K562 (cell line): ENCODE measurements around the gene TOMM40L. TPM values are rescaled to one million over a fixed set of nuclear protein-coding genes. Genes with fewer than 3 reads are reported as not detected.

Experiments used
- ATAC-seq: fragments of 200-7000 bp; cut with Tn5 transposase; 3 replicates; pipeline ENCODE4 v1.9.1; 2020; ENCODE audit warnings: moderate library complexity
- BruUV-seq: library from RNA; stranded (reverse); fragments of 400-500 nt; replicated peaks from 2 replicates; lab custom pipeline; 2021; lab: Mats Ljungman, UMichigan
- CTCF ChIA-PET: fragments of 300-600 bp; formaldehyde crosslinking; extraction: SDS; loops from one replicate; lab custom pipeline; 2021; ENCODE audit warnings: low intra/inter-chr PET ratio; lab: Yijun Ruan, JAX
- POLR2A ChIA-PET: fragments of 300-600, 350-650 bp; sonication (Branson Sonifier 250); formaldehyde crosslinking; extraction: SDS; loops from one replicate; lab custom pipeline; 2021; ENCODE audit warnings: antibody characterized with exemption, inconsistent platforms; lab: Yijun Ruan, JAX
- DNase-seq, 4 experiments: peaks; one replicate each; pipeline versions ENCODE4 v3.0.0 to v3.0.0-alpha.2; 2011 to 2018; ENCODE audit warnings: low spot score in 3 of 4, mixed read lengths in 3 of 4; ENCODE audit errors: extremely low read depth in 1 of 4
- FAIRE-seq: peaks from 2 replicates; lab custom pipeline; 2011; peaks lifted over from hg19 to GRCh38; lab: Jason Lieb, UNC
- H2AFZ ChIP-seq: 2 replicates; pipeline ENCODE4 v1.6.0; 2011; ENCODE audit warnings: low read depth, low read length, control low read depth, inconsistent platforms
- H3K27ac ChIP-seq: fragments of 200-600 bp; 3 replicates; pipeline ENCODE4 v1.8.0; 2011; ENCODE audit warnings: low read depth, mild to moderate bottlenecking, control low read depth, inconsistent platforms, low read length, moderate library complexity, mixed read lengths; ENCODE audit errors: extremely low read depth
- H3K27me3 ChIP-seq, 2 experiments: fragments of 300-600 bp in 1 of 2; 2 replicates in 1 of 2; 3 replicates in 1 of 2; pipeline versions ENCODE4 v1.6.0 to v1.8.0; 2011; ENCODE audit warnings: inconsistent platforms in 2 of 2, low read length in 2 of 2, mild to moderate bottlenecking in 1 of 2, mixed read lengths in 1 of 2, moderate library complexity in 1 of 2; ENCODE audit not compliant: control insufficient read depth in 2 of 2, insufficient read depth in 2 of 2
- H3K36me3 ChIP-seq: fragments of 300-600 bp; 3 replicates; pipeline ENCODE4 v1.8.0; 2011; ENCODE audit warnings: mild to moderate bottlenecking, low read length, inconsistent platforms; ENCODE audit not compliant: control insufficient read depth, insufficient read depth
- H3K4me1 ChIP-seq, 2 experiments: fragments of 200-600 bp in 1 of 2; replicated peaks in 1 of 2; 2 replicates in 1 of 2; 3 replicates in 1 of 2; pipeline versions ENCODE4 v1.5.1 to v1.8.0; 2011; ENCODE audit warnings: inconsistent platforms in 2 of 2, low read length in 2 of 2, mild to moderate bottlenecking in 1 of 2, mixed read lengths in 1 of 2, moderate library complexity in 1 of 2; ENCODE audit not compliant: control insufficient read depth in 2 of 2, insufficient read depth in 2 of 2
- H3K4me2 ChIP-seq: 2 replicates; pipeline ENCODE4 v1.6.1; 2011; ENCODE audit warnings: low read length, control low read depth, inconsistent platforms, mixed read lengths; ENCODE audit not compliant: insufficient read depth
- H3K4me3 ChIP-seq: fragments of 200-600 bp; sonication (generic), shearing (Covaris generic); 2 replicates; pipeline ENCODE4 v1.5.1; 2016; ENCODE audit warnings: control low read depth, inconsistent platforms
- H3K79me2 ChIP-seq: fragments of 200-600 bp; 3 replicates; pipeline ENCODE4 v1.8.0; 2011; ENCODE audit warnings: low read length, inconsistent platforms; ENCODE audit not compliant: control insufficient read depth, insufficient read depth
- H3K9ac ChIP-seq, 2 experiments: 2 replicates each; pipeline versions ENCODE4 v1.6.0 to v1.6.1; 2011; ENCODE audit warnings: low read depth in 2 of 2, low read length in 2 of 2, control low read depth in 1 of 2, inconsistent platforms in 1 of 2, mild to moderate bottlenecking in 1 of 2, mixed read lengths in 1 of 2; ENCODE audit not compliant: insufficient read depth in 1 of 2
- H3K9me1 ChIP-seq: one replicate; pipeline ENCODE4 v1.6.0; 2011; ENCODE audit warnings: inconsistent platforms, mild to moderate bottlenecking, low read length, moderate library complexity; ENCODE audit not compliant: control insufficient read depth, insufficient read depth
- H3K9me3 ChIP-seq: replicated peaks from 2 replicates; pipeline ENCODE4 v1.5.1; 2011; ENCODE audit warnings: low read depth, low read length, inconsistent platforms; ENCODE audit not compliant: control insufficient read depth, insufficient read depth
- H4K20me1 ChIP-seq: replicated peaks from 2 replicates; pipeline ENCODE4 v1.6.1; 2011; ENCODE audit warnings: low read length, inconsistent platforms, mixed read lengths; ENCODE audit not compliant: control insufficient read depth, insufficient read depth
- FOXJ3 ChIP-seq: sonication (generic); formaldehyde crosslinking; IDR thresholded peaks from 2 replicates; pipeline ENCODE4 v1.4.0; 2020; ENCODE audit warnings: mild to moderate bottlenecking, missing genetic modification reagents
- HDAC3 ChIP-seq: fragments of 450-650 bp; IDR thresholded peaks from 2 replicates; pipeline ENCODE4 v1.6.1; 2018; ENCODE audit warnings: borderline replicate concordance, mild to moderate bottlenecking, moderate library complexity; ENCODE audit not compliant: partially characterized antibody
- POLR2G ChIP-seq: fragments of 200-400 bp; formaldehyde crosslinking; IDR thresholded peaks from 2 replicates; pipeline ENCODE4 v1.6.1; 2017; ENCODE audit warnings: low read depth, mild to moderate bottlenecking, antibody characterized with exemption, low read length, moderate library complexity
- ZNF165 ChIP-seq: fragments of 250-450 bp; sonication (Bioruptor Pico); IDR thresholded peaks from 2 replicates; pipeline ENCODE4 v1.4.0; 2020; ENCODE audit warnings: borderline replicate concordance
- WGBS: fragments of 100-300 bp; shearing (Covaris generic); methylation state at CpG from one replicate; pipeline ENCODE4 v1.1.6; 2016; ENCODE audit warnings: low coverage, mixed read lengths; ENCODE audit not compliant: insufficient coverage; ENCODE audit errors: missing lambda C conversion rate; 5-methylcytosine and 5-hydroxymethylcytosine counted together
- in situ Hi-C: fragments of 300-500 bp; cut with MboI; formaldehyde crosslinking; loops from 4 replicates; pipeline ENCODE4 v1.15.0; 2018; ENCODE audit warnings: inconsistent platforms, mixed read lengths
- intact Hi-C: fragments of 100-400 bp; cut with micrococcal nuclease; formaldehyde crosslinking; loops from 2 replicates; pipeline ENCODE4 v1.14.2; 2022
- polyA plus RNA-seq, 8 experiments: library from polyadenylated mRNA; depleted of rRNA in 4 of 8; stranded (reverse) in 5 of 8; unstranded in 3 of 8; fragments of >200 nt; fragmentation: Nextera tagmentation in 2 of 8; fragmentation: Illumina TruSeq in 1 of 8; extraction: Ambion mirVana in 2 of 8; extraction: Trizol in 1 of 8; gene quantifications; 2 replicates each; pipeline versions ENCODE4 v1.2.1 to v1.2.3, GENCODE V29; 2011 to 2014; ENCODE audit warnings: inconsistent platforms in 1 of 8, missing spikeins in 1 of 8
- total RNA-seq, 7 experiments: library from RNA; depleted of rRNA in 6 of 7; stranded (reverse); fragments of >200 nt in 6 of 7; fragmentation: Illumina TruSeq in 2 of 7; extraction: Trizol in 2 of 7; gene quantifications; 2 replicates each; pipeline versions ENCODE4 v1.2.1 to v1.2.3, GENCODE V29; 2011 to 2021; ENCODE audit warnings: low replicate concordance in 1 of 7

The TOMM40L gene
- total and polyA plus RNA-seq, 9 of the 15 experiments (the other 6 are each of a cell fraction or from before 2014, with no cell fraction given): 9.6 to 33.6 (median 25.2) TPM

DNA sequence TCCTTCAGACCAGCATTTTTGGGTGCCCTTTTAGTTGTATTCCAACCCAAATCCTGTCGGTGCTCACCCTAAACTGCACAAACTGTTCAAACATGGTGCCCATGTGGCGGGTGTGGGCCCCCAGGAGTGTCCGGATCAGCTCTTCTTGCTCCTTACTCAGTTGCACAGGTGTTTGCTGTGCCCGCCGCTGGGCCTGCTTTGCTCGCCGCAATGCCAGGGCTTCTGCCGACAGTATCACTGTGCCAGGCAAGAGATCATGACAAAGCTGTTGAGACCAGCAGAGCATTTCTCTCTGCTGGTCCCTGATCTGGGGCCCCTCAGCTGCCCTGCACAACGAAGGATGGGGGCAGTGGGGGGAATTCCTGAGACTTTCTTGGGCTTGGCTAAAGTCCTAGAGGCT, 7.2 kb downstream of the TOMM40L start:
- peaks cover 0 to 15% of the 10 kb centered on the region in 2 experiments; a peak in 2 of 5 replicates for H3K4me1 ChIP-seq
- H3K4me2 ChIP-seq: no peak overlapping the region
- no peaks in the 10 kb centered on the region for H3K79me2 ChIP-seq
- H3K27ac ChIP-seq: no peak overlapping the region
- CTCF ChIA-PET: no interaction called here
- H2AFZ ChIP-seq: no peak overlapping the region
- TF ChIP-seq ZNF165 (CRISPR knock-in tag) (no peak), HDAC3 (no peak), FOXJ3 (CRISPR knock-in tag) (no peak), POLR2G (0 out of 2 replicates have a peak, but pooled peaks have one; percentile 42)
- TF ChIP-seq, all 486 proteins: peak for 1
- no peaks in the 10 kb centered on the region for H3K9me3 ChIP-seq
- no TSS peak for BruUV-seq
- WGBS: 83% methylated on average over 9 of the region's 9 CpGs
- FAIRE-seq (no peak), ATAC-seq (no peak), DNase-seq (no peak)
- no peak overlapping the region; a peak in 1 of 4 replicates for H3K9ac ChIP-seq
- H4K20me1 ChIP-seq: no peaks in the 10 kb centered on the region
- intact Hi-C loops: no loop called here
- in situ Hi-C loops: loop anchor here (5.0 kb wide), 1 partner anchor 59 kb away; no protein-coding TSS in a partner anchor
- H3K27me3 ChIP-seq: no peaks in the 10 kb centered on the region
- no peak overlapping the region for H3K4me3 ChIP-seq
- no peaks in the 10 kb centered on the region for H3K9me1 ChIP-seq
- H3K36me3 ChIP-seq: peaks cover 31% of the 10 kb centered on the region
- POLR2A ChIA-PET: interaction anchor here (2.2 kb wide), 1 partner anchor 16 kb away, joined by 8 read pairs; no protein-coding TSS in a partner anchor
